ENCODE data around the gene RNF34. TPM values are rescaled to one million over a fixed set of nuclear protein-coding genes. Genes with fewer than 3 reads are reported as not detected.
A peak's percentile ranks its signal among the peaks of the same experiment; 100 is the strongest.

Gene RNF34
- total RNA-seq, 1 experiment from 2014 or later = 66.4 TPM

DNA sequence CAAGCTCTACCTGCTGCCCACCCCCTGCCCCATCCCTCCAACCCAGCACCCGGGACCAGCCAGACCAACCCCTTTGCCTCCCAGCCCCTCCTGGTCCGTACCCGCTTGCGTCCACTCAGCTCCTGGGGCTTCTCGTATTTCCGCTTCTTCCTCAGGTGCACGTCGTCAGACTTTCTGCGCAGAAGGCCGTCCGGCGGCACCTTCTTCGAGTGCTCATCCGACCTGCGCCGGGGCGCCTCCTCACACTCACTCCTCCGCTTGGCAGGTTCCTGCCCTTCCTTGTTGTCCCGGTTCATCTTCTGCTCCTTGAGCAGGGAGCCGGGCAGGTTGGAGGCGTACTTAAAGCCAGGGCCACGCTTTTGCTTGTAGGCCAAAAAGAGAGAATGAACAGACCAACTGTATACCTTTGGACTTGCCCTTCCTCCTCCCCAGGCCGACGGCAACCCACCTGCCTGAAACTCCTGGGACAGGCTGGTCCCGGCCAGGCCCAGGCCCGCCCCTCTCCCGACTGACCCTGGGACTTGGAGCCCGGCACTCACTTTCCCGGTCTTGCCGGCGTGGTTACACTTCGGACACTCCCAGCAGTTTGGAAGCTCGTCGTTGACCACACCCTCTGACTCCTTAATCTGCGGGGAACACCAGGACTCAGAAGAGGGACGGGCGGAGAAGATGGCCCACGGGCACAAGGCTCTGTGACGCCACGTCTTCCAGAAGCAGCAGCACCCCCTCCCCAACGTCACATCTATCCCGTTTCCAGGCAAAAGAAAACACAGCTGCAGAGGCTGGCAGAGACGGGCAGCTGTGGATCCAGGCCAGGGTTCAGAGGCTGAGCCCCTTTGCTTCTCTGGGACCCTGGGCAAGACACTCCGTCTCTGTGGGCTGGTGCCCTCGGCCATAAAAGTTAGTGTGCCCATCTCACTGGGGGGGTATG, 44.3 kb downstream of the RNF34 start:
- Mint-ChIP-seq H3K9me3 (no peaks in the 10 kb centered on the region), H3K4me3 (no peak overlapping the region), H3K4me1 (peaks cover 3 to 15% of the 10 kb centered on the region in 2 experiments; a peak in 3 of 4 replicates), H3K27me3 (ENCODE audit: low read depth) (peaks cover 1% of the 10 kb centered on the region; the same call in 1 of the 2 replicates), H3K27ac (peak overlapping the region in 2 of 3 experiments; percentile 79 to 93; a peak in 4 of 7 replicates), H3K36me3 (ENCODE audit: insufficient read depth in 1 of 3, low read depth in 3 of 3) (peaks cover 26 to 68% (median 57%) of the 10 kb centered on the region in 3 experiments)
- H2BK15ac ChIP-seq (ENCODE audit: low read depth, low read length) = no peak overlapping the region
- H3K18ac ChIP-seq (ENCODE audit: insufficient read length, low read depth, low read length) = no peak overlapping the region
- H3K14ac ChIP-seq (ENCODE audit: insufficient read depth, low read length) = no peak overlapping the region
- no peak overlapping the region for H4K91ac ChIP-seq (ENCODE audit: insufficient read length, low read depth, low read length)
- H2BK5ac ChIP-seq (ENCODE audit: insufficient read length, low read length) = no peak overlapping the region
- H3K23me2 ChIP-seq (ENCODE audit: insufficient read length, low read depth, low read length, poor library complexity, severe bottlenecking) = no peaks in the 10 kb centered on the region
- TF ChIP-seq, protein P1, sequence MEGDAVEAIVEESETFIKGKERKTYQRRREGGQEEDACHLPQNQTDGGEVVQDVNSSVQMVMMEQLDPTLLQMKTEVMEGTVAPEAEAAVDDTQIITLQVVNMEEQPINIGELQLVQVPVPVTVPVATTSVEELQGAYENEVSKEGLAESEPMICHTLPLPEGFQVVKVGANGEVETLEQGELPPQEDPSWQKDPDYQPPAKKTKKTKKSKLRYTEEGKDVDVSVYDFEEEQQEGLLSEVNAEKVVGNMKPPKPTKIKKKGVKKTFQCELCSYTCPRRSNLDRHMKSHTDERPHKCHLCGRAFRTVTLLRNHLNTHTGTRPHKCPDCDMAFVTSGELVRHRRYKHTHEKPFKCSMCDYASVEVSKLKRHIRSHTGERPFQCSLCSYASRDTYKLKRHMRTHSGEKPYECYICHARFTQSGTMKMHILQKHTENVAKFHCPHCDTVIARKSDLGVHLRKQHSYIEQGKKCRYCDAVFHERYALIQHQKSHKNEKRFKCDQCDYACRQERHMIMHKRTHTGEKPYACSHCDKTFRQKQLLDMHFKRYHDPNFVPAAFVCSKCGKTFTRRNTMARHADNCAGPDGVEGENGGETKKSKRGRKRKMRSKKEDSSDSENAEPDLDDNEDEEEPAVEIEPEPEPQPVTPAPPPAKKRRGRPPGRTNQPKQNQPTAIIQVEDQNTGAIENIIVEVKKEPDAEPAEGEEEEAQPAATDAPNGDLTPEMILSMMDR (conservative IDR thresholded peaks at IDR 0.05) = no peak
- no peak overlapping the region for H2BK120ac ChIP-seq (ENCODE audit: low read depth, low read length, poor library complexity, severe bottlenecking)
- peak; percentile 45 for DNase-seq
- no peak overlapping the region for H3K9ac ChIP-seq (ENCODE audit: extremely low read depth, insufficient read length, low read length)
- peaks cover 3% of the 10 kb centered on the region for H4K20me1 ChIP-seq (ENCODE audit: control insufficient read depth, insufficient read depth, insufficient read length)
- no peak overlapping the region for H3K27ac ChIP-seq (ENCODE audit: insufficient read length, low read depth, low read length)
- no peak overlapping the region for H3K56ac ChIP-seq (ENCODE audit: insufficient read length, low read depth, low read length)
- H4K5ac ChIP-seq (ENCODE audit: insufficient read length, low read depth, low read length) = no peak overlapping the region
- no peaks in the 10 kb centered on the region for H3K4me1 ChIP-seq (ENCODE audit: insufficient read depth, low read length)
- H3T11ph ChIP-seq (ENCODE audit: low read length) = no peak overlapping the region
- no peak overlapping the region for H2AK5ac ChIP-seq (ENCODE audit: insufficient read length, low read length)
- H3K23ac ChIP-seq (ENCODE audit: insufficient read length, low read depth, low read length) = no peak overlapping the region
- no peaks in the 10 kb centered on the region for H3K9me3 ChIP-seq (ENCODE audit: control insufficient read depth, low read depth, low read length)
- H2AFZ ChIP-seq (ENCODE audit: low read length) = no peak overlapping the region
- H4K8ac ChIP-seq (replicated peaks; ENCODE audit: insufficient read length, low read depth, low read length) = no peak overlapping the region
- no peak overlapping the region for H3K4ac ChIP-seq (ENCODE audit: low read depth, low read length)
- H3K79me1 ChIP-seq (ENCODE audit: insufficient read depth, low read depth, low read length, poor library complexity, severe bottlenecking) = peaks cover 11% of the 10 kb centered on the region
- H2BK12ac ChIP-seq (ENCODE audit: insufficient read length, low read depth, low read length) = no peak overlapping the region
- H3K27me3 ChIP-seq (ENCODE audit: insufficient read depth, low read length) = no peaks in the 10 kb centered on the region
- no CpG with 5 or more reads among the region's 45 CpGs for WGBS (ENCODE audit: extremely low coverage, insufficient read length, low lambda C conversion rate)
- no peak overlapping the region for H2BK20ac ChIP-seq (ENCODE audit: low read depth, low read length, poor library complexity, severe bottlenecking)
- H3K79me2 ChIP-seq (ENCODE audit: insufficient read depth, low read length) = no peaks in the 10 kb centered on the region
- no peak overlapping the region for H3K4me2 ChIP-seq (ENCODE audit: insufficient read depth, insufficient read length, low read length)

All from H9 (cell line).